ENCODE measurements around the gene TAPBPL.

Gene TAPBPL

GRCh38 chr12:6435961-6436715, 15.7 kb upstream of the TAPBPL start:
- DNase-seq, result no peak

GRCh38 chr12:6437586-6437985, 14.3 kb upstream of the TAPBPL start:
- no peak for DNase-seq

DNA sequence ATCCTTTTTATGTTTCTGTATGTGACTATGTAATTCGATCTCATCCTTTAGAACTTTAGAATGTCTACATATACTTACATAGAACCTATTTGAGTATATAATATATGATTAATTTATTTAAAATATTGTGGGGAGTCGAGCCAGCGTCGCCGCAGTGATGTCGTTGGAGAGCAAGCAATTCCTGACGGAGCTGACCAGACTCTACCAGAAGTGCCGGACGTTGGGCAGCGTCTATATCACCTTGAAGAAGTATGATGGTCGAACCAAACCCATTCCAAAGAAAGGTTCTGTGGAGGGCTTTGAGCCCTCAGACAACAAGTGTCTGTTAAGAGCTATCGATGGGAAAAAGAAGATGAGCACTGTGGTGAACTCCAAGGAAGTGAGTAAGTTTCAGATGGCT, 13.5 kb upstream of the TAPBPL start:
- DNase-seq, result no peak

GRCh38 chr12:6440391-6440790, 11.5 kb upstream of the TAPBPL start:
- DNase-seq, result no peak

DNA sequence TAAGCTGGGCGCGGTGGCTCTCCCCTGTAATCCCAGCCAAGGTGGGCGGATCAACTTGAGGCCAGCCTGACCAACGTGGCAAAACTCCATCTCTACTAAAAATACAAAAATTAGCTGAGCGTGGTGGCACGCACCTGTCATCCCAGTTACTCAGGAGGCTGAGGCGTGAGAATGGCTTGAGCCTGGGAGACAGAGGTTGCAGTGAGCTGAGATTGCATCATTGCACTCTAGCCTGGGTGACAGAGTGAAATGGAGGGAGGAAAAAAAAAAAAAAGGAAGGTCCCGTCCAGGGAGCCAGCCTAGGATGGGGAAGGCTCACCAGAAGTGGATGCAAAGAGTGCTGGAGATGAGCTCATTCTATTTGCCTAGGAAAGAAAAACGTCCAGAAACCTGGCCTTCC, 9.0 kb upstream of the TAPBPL start:
- DNase-seq, result no peak

- DNase-seq, result no peak
These were observed 8.4 kb upstream of the TAPBPL start for GRCh38 chr12:6443361-6443983.

GRCh38 chr12:6444031-6444430, 7.8 kb upstream of the TAPBPL start:
- no peak for DNase-seq

DNA sequence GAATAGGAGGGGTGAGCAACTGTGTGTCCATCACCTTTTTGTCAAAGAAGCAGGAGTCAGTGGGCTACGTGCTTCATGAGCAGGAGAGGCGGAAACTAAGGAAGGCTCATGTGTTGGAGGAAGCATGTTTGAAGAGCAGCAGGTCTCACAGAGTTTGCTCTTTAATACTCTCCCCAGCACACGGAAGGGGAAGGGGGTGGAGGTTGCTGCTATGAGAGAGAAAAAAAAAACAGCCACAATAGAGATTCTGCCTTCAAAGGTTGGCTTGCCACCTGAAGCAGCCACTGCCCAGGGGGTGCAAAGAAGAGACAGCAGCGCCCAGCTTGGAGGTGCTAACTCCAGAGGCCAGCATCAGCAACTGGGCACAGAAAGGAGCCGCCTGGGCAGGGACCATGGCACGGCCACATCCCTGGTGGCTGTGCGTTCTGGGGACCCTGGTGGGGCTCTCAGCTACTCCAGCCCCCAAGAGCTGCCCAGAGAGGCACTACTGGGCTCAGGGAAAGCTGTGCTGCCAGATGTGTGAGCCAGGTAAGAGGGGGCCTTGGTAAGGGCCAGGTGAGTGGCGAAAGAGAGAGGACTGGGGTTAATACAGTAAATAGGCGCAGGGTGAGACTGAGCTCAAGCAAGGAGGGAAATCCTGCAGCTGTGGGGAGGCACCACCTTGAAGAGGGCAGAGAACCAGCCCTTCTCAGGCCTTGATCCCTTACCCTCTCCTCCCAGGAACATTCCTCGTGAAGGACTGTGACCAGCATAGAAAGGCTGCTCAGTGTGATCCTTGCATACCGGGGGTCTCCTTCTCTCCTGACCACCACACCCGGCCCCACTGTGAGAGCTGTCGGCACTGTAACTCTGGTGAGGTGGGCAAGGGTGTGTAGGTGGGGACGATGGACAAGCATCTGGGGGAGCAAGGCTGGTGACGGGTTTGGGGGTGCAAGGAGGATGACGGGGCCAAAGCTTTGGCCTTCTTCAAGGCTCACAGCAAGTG, 6.8 kb upstream of the TAPBPL start, which contains the start of gene CD27:
Gene CD27 (plus strand): TSS at position 252 of the 985 bp plus-strand sequence. CDS start 141 bp downstream, at position 393.
- DNase-seq, result no peak

GRCh38 chr12:6450091-6450868, 1.6 kb upstream of the TAPBPL start:
- no peak for DNase-seq

- DNase-seq, result no peak
These were observed 934 bp upstream of the TAPBPL start for GRCh38 chr12:6450869-6451347.

DNA sequence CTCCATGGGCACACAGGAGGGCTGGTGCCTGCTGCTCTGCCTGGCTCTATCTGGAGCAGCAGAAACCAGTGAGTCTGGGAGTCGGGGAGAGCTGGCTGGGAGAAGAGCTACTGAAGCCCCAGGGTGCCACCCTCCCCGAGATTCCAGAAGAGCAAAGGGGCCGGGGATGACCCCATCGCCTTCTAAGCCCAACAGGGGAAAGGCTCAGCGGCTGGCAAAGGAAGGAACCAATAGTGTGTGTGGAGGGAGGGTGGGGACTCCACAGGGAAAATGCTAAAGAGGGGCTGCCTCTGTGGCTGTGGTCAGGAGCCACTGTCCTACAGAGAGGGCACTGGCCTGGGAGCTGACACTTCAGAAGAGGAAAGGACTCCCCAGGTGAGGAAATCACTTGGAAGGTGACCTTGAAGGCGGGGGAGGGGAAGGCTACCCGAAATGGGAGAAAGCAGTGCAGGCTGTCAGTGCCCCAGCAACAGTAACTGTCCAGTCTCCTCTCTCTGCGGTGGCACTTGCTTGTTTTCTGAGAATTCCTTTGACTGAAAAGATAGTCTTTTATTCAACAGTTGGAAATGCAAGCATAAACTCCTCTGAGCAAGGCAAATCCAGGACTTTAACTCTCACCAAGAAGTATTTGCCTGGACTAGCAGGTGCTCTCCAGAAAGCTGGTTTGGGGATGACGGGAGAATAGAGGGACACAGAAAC, 552 bp downstream of the TAPBPL start:
- no peak for DNase-seq

- no peak for DNase-seq
These were observed 1.2 kb downstream of the TAPBPL start for GRCh38 chr12:6452944-6453630.

- DNase-seq, result no peak
These were observed 5.5 kb downstream of the TAPBPL start for GRCh38 chr12:6457220-6457945.

DNA sequence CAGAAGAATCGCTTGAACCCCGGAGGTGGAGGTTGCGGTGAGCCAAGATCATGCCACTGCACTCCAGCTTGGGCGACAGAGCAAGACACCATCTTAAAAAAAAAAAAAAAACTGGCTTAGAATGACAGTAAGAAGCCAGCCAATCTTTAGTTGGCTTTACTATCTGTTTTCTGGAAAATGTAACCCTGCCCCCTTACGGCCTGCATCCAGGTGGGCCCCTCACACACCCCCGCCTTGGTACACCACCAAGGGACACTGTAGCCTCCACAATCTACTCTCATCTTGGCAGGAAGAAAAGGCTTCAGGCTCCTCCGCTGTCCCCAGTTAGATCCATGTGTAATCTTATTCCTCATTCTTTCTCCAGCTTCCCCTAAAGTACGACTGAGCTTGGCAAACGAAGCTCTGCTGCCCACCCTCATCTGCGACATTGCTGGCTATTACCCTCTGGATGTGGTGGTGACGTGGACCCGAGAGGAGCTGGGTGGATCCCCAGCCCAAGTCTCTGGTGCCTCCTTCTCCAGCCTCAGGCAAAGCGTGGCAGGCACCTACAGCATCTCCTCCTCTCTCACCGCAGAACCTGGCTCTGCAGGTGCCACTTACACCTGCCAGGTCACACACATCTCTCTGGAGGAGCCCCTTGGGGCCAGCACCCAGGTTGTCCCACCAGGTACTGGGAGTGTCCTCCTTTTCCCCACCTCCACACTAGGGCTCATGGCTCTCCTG, 6.6 kb downstream of the TAPBPL start:
- no peak for DNase-seq

- no peak for DNase-seq
These were observed 7.1 kb downstream of the TAPBPL start for GRCh38 chr12:6459004-6459337.

GRCh38 chr12:6460751-6461371, 9.0 kb downstream of the TAPBPL start:
- no peak for DNase-seq

- DNase-seq, result no peak
These were observed 9.8 kb downstream of the TAPBPL start for GRCh38 chr12:6461401-6462233.

GRCh38 chr12:6462234-6462995, 10.6 kb downstream of the TAPBPL start:
- DNase-seq, result no peak

All from fibroblast of skin of right biceps (primary cell).